ENCODE results near the gene ARHGAP6. TPM values are rescaled to one million over a fixed set of nuclear protein-coding genes. Genes with fewer than 3 reads are reported as not detected.

ARHGAP6 gene
- total RNA-seq, 6 experiments from 2014 or later: 0.38 to 1.2 (median 0.78) TPM

DNA sequence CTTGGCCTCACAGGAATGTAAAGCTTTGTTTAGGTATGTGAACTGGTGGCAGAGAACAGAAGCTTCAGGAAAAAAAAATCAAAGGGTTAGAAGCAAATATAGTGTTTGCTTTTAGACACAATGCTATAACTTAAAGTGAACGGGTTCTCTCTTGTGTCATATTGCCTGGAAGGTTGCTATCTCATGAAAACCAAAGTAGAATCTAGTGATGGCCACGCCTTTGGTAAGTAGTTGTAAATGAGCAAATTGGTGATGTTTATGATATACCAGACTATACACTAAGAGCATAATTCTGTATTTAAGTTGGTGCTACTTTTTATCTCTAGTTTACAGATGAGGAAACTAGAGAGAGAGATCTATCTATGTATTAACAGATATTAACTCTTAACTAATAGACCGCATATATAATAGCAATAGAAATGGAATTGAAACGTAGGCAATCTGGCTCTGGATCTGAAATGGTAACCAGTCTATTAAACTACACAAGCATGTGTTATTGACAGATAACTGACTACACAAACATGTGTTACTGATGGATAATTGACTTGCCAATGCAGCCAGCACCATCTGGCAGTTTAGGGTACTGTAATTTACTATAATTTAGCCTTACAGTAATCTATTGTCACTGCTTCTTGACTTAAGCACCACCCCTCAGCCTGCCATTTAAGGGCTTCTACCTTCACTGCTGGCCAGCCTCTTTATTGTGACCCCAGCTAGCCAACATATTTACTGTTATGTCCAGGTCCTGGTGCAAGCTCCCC lies 513.7 kb downstream of the ARHGAP6 start:
- H3K4me1 ChIP-seq: no peaks in the 10 kb centered on the region
- intact Hi-C loops (cut with DNase I): no loop called here
- DNase-seq: no peak
- no peaks in the 10 kb centered on the region for H3K36me3 ChIP-seq
- no peak overlapping the region for H3K27ac ChIP-seq
- no peak for ATAC-seq
- no peaks in the 10 kb centered on the region for H3K27me3 ChIP-seq
- H3K4me3 ChIP-seq: no peak overlapping the region
- 50% methylated on average over 4 of the region's 4 CpGs for WGBS (ENCODE audit: insufficient coverage, low coverage, low lambda C conversion rate, missing lambda C conversion rate)
- no peaks in the 10 kb centered on the region for H3K9me3 ChIP-seq
- TF ChIP-seq, protein P1, sequence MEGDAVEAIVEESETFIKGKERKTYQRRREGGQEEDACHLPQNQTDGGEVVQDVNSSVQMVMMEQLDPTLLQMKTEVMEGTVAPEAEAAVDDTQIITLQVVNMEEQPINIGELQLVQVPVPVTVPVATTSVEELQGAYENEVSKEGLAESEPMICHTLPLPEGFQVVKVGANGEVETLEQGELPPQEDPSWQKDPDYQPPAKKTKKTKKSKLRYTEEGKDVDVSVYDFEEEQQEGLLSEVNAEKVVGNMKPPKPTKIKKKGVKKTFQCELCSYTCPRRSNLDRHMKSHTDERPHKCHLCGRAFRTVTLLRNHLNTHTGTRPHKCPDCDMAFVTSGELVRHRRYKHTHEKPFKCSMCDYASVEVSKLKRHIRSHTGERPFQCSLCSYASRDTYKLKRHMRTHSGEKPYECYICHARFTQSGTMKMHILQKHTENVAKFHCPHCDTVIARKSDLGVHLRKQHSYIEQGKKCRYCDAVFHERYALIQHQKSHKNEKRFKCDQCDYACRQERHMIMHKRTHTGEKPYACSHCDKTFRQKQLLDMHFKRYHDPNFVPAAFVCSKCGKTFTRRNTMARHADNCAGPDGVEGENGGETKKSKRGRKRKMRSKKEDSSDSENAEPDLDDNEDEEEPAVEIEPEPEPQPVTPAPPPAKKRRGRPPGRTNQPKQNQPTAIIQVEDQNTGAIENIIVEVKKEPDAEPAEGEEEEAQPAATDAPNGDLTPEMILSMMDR (IDR thresholded peaks at IDR 0.05): no peak
- TF ChIP-seq POLR2A (IDR thresholded peaks at IDR 0.05): no peak

DNA sequence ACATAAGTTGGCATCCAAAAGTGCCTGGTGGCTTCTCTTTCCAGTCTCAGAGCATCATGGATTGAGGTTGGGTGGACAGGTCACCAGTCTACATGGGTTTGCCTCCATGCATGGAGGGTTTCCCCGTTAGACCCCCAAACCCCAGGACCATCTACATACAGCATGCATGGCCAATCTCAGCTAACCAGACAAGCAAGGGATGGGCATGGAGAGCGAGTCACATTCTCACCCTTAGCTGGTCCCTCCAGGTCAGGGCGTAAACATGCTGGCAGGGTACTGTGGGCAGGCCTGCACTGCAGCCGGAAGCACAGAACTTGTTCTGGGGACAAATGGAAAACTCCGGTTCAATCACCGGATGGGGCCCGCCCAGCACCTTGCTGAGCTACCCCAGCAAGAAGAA lies 517.3 kb downstream of the ARHGAP6 start:
- Histone ChIP-seq H3K36me3 (no peaks in the 10 kb centered on the region), H3K27me3 (no peaks in the 10 kb centered on the region), H3K4me1 (no peaks in the 10 kb centered on the region), H3K4me3 (no peak overlapping the region), H3K27ac (no peak overlapping the region), H3K9me3 (no peaks in the 10 kb centered on the region)
- WGBS (ENCODE audit: insufficient coverage, low coverage, low lambda C conversion rate, missing lambda C conversion rate): 60% methylated on average over 2 of the region's 7 CpGs
- ATAC-seq (no peak), DNase-seq (no peak)
- no peak for TF ChIP-seq POLR2A (IDR thresholded peaks at IDR 0.05)
- TF ChIP-seq, protein P1 (IDR thresholded peaks at IDR 0.05): no peak
- intact Hi-C loops (cut with DNase I): loop anchor here in 1 of 2 donors (10.0 kb wide), 1 partner anchor 226 kb away; no protein-coding TSS in a partner anchor

- no peaks in the 10 kb centered on the region for H3K4me1 ChIP-seq
- intact Hi-C loops (cut with DNase I): loop anchor here in 1 of 2 donors (10.0 kb wide), 1 partner anchor 228 kb away; no protein-coding TSS in a partner anchor
- no peak overlapping the region for H3K27ac ChIP-seq
- DNase-seq (no peak), ATAC-seq (no peak)
- no peaks in the 10 kb centered on the region for H3K9me3 ChIP-seq
- no peak overlapping the region for H3K4me3 ChIP-seq
- TF ChIP-seq POLR2A (IDR thresholded peaks at IDR 0.05): no peak
- TF ChIP-seq, protein P1 (IDR thresholded peaks at IDR 0.05): no peak
- H3K27me3 ChIP-seq: no peaks in the 10 kb centered on the region
- WGBS (ENCODE audit: insufficient coverage, low coverage, low lambda C conversion rate, missing lambda C conversion rate): 57% methylated on average over 1 of the region's 1 CpG
- no peaks in the 10 kb centered on the region for H3K36me3 ChIP-seq
Measured at GRCh38 chrX:11146411-11146810, 519.3 kb downstream of the ARHGAP6 start.

- intact Hi-C loops (cut with DNase I): loop anchor here in 1 of 2 donors (10.0 kb wide), 1 partner anchor 231 kb away; no protein-coding TSS in a partner anchor
- Histone ChIP-seq H3K4me3 (no peak overlapping the region), H3K4me1 (no peaks in the 10 kb centered on the region), H3K36me3 (no peaks in the 10 kb centered on the region), H3K27ac (no peak overlapping the region), H3K27me3 (no peaks in the 10 kb centered on the region), H3K9me3 (no peaks in the 10 kb centered on the region)
- DNase-seq (peak in 2 of 3 donors; percentile 21 to 47), ATAC-seq (peak; percentile 88 to 97 (median 94))
- WGBS (ENCODE audit: insufficient coverage, low coverage, low lambda C conversion rate, missing lambda C conversion rate): 16% methylated on average over 16 of the region's 20 CpGs
- TF ChIP-seq, protein P1 (IDR thresholded peaks at IDR 0.05): peak; percentile 64 to 77 (median 74)
- no peak for TF ChIP-seq POLR2A (IDR thresholded peaks at IDR 0.05)
Measured at GRCh38 chrX:11143931-11144678, 521.6 kb downstream of the ARHGAP6 start.
